Osteoblast (primary cell): ENCODE measurements around the gene CACNA1E. TPM values are rescaled to one million over a fixed set of nuclear protein-coding genes. Genes with fewer than 3 reads are reported as not detected.

Experiments
- DNase-seq: peaks from one replicate; pipeline ENCODE4 v3.0.0; 2011; ENCODE audit warnings: low spot score, mixed read lengths; ENCODE audit not compliant: insufficient read length; ENCODE audit errors: missing footprints
- H2AFZ ChIP-seq: 2 replicates; pipeline ENCODE4 v1.6.0; 2011; ENCODE audit warnings: mild to moderate bottlenecking, low read length
- H3K27ac ChIP-seq: 2 replicates; pipeline ENCODE4 v1.5.1; 2011; ENCODE audit warnings: mild to moderate bottlenecking, low read depth, low read length, moderate library complexity
- H3K27me3 ChIP-seq: 2 replicates; pipeline ENCODE4 v1.6.0; 2012; ENCODE audit warnings: mild to moderate bottlenecking, control low read depth, inconsistent platforms, low read length, moderate library complexity; ENCODE audit not compliant: insufficient read depth
- H3K36me3 ChIP-seq: 2 replicates; pipeline ENCODE4 v1.5.1; 2011; ENCODE audit warnings: mild to moderate bottlenecking, low read length, control low read depth, moderate library complexity; ENCODE audit not compliant: insufficient read depth
- H3K4me1 ChIP-seq: 2 replicates; pipeline ENCODE4 v1.5.1; 2011; ENCODE audit warnings: mild to moderate bottlenecking, low read length, control low read depth, moderate library complexity; ENCODE audit not compliant: insufficient read depth
- H3K4me2 ChIP-seq: 2 replicates; pipeline ENCODE4 v1.6.0; 2011; ENCODE audit warnings: mild to moderate bottlenecking, low read length; ENCODE audit not compliant: insufficient read depth
- H3K4me3 ChIP-seq: fragments of 200-600 bp; sonication (generic); 3 replicates; pipeline ENCODE4 v1.5.1; 2012; ENCODE audit warnings: mild to moderate bottlenecking, low read length, inconsistent platforms; ENCODE audit not compliant: insufficient read depth
- H3K79me2 ChIP-seq: 2 replicates; pipeline ENCODE4 v1.6.0; 2012; ENCODE audit warnings: mild to moderate bottlenecking, low read length, control low read depth, inconsistent platforms; ENCODE audit not compliant: insufficient read depth
- H3K9me3 ChIP-seq: 2 replicates; pipeline ENCODE4 v1.5.1; 2011; ENCODE audit warnings: low read depth, low read length, control low read depth
- H4K20me1 ChIP-seq: 2 replicates; pipeline ENCODE4 v1.6.0; 2012; ENCODE audit warnings: mild to moderate bottlenecking, low read length, control low read depth; ENCODE audit not compliant: insufficient read depth
- total RNA-seq: library from RNA; depleted of rRNA; stranded (reverse); fragments of >200 nt; gene quantifications from 2 replicates; pipeline ENCODE4 v1.2.3, GENCODE V29; 2012
- TF ChIP-seq, protein P1 (sequence below): IDR thresholded peaks from 2 replicates; pipeline ENCODE4 v1.5.1; 2011; ENCODE audit warnings: mild to moderate bottlenecking, low read depth, low read length, moderate library complexity; ENCODE audit errors: extremely low read depth

CACNA1E gene
- total RNA-seq, 1 donor, result under 0.01 TPM

- no peak for DNase-seq
- H3K9me3 ChIP-seq, result no peaks in the 10 kb centered on the region
- H3K27ac ChIP-seq, result no peak overlapping the region
- H3K4me2 ChIP-seq, result no peak overlapping the region
- H3K79me2 ChIP-seq, result no peaks in the 10 kb centered on the region
- no peaks in the 10 kb centered on the region for H3K27me3 ChIP-seq
- H3K4me3 ChIP-seq, result no peak overlapping the region
- TF ChIP-seq, protein P1, sequence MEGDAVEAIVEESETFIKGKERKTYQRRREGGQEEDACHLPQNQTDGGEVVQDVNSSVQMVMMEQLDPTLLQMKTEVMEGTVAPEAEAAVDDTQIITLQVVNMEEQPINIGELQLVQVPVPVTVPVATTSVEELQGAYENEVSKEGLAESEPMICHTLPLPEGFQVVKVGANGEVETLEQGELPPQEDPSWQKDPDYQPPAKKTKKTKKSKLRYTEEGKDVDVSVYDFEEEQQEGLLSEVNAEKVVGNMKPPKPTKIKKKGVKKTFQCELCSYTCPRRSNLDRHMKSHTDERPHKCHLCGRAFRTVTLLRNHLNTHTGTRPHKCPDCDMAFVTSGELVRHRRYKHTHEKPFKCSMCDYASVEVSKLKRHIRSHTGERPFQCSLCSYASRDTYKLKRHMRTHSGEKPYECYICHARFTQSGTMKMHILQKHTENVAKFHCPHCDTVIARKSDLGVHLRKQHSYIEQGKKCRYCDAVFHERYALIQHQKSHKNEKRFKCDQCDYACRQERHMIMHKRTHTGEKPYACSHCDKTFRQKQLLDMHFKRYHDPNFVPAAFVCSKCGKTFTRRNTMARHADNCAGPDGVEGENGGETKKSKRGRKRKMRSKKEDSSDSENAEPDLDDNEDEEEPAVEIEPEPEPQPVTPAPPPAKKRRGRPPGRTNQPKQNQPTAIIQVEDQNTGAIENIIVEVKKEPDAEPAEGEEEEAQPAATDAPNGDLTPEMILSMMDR, result no peak
- H3K4me1 ChIP-seq, result no peaks in the 10 kb centered on the region
- H2AFZ ChIP-seq, result no peak overlapping the region
- H3K36me3 ChIP-seq, result no peaks in the 10 kb centered on the region
- no peaks in the 10 kb centered on the region for H4K20me1 ChIP-seq
These were observed 333.3 kb downstream of the CACNA1E start for GRCh38 chr1:181816608-181817007.

DNA sequence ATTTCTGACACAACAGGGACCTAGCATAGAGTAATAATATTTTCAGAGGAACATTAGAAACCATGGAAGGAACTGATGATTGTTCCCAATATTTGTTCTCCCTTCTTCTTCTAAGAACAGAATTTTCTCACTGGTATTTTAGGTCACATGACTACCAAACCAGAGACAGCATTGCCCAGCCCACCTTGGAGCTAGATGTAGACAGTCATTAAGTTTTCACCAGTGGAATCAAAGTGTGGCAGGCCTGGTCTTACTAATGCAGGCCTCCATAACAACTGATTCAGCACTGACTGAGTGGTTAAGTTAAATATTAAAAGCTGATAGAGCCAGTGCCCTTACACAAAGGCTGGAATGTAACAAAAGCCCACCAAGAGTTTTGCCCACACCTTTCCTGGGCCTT lies 333.8 kb downstream of the CACNA1E start:
- Histone ChIP-seq H3K79me2 (no peaks in the 10 kb centered on the region), H3K4me3 (no peak overlapping the region), H3K27ac (no peak overlapping the region), H4K20me1 (no peaks in the 10 kb centered on the region), H3K4me2 (no peak overlapping the region), H2AFZ (no peak overlapping the region), H3K4me1 (no peaks in the 10 kb centered on the region), H3K36me3 (no peaks in the 10 kb centered on the region), H3K27me3 (no peaks in the 10 kb centered on the region), H3K9me3 (no peaks in the 10 kb centered on the region)
- DNase-seq, result no peak
- TF ChIP-seq, protein P1, result no peak

DNA sequence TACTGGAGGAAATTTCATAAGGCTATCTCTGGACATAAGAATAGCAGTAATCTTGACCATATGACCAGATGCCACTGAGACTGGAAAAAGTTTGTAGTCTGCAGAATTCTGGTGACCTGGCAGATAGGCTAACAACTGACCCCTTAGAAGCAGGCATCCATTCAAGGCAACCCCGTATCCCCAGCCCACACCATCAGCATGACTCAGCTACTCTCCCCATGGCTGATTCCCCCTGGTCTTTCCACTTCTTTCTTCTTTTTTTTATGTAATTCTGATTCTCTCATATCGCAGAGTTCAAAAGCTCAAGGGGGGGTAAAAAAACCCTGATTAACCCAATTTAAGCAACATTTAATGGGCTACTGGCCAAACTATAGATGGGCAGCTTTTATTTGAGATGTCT lies 335.1 kb downstream of the CACNA1E start:
- no peaks in the 10 kb centered on the region for H3K36me3 ChIP-seq
- DNase-seq, result no peak
- no peak overlapping the region for H3K4me2 ChIP-seq
- H2AFZ ChIP-seq, result no peak overlapping the region
- H3K79me2 ChIP-seq, result no peaks in the 10 kb centered on the region
- H3K4me1 ChIP-seq, result no peaks in the 10 kb centered on the region
- no peaks in the 10 kb centered on the region for H4K20me1 ChIP-seq
- no peak overlapping the region for H3K27ac ChIP-seq
- TF ChIP-seq, protein P1, result no peak
- H3K27me3 ChIP-seq, result no peaks in the 10 kb centered on the region
- H3K9me3 ChIP-seq, result no peaks in the 10 kb centered on the region
- no peak overlapping the region for H3K4me3 ChIP-seq

GRCh38 chr1:181818943-181819342 lies 335.6 kb downstream of the CACNA1E start:
- no peaks in the 10 kb centered on the region for H3K27me3 ChIP-seq
- DNase-seq, result no peak
- H3K79me2 ChIP-seq, result no peaks in the 10 kb centered on the region
- no peak overlapping the region for H3K27ac ChIP-seq
- H3K4me2 ChIP-seq, result no peak overlapping the region
- no peaks in the 10 kb centered on the region for H4K20me1 ChIP-seq
- no peaks in the 10 kb centered on the region for H3K9me3 ChIP-seq
- H3K4me1 ChIP-seq, result no peaks in the 10 kb centered on the region
- TF ChIP-seq, protein P1, result no peak
- no peaks in the 10 kb centered on the region for H3K36me3 ChIP-seq
- no peak overlapping the region for H3K4me3 ChIP-seq
- H2AFZ ChIP-seq, result no peak overlapping the region
